GM12892 (cell line): Measurements from ENCODE around the gene APH1B.
"Not testable (repeated sequence)": the region's sequence is repeated elsewhere in the genome, so short reads cannot be mapped to it uniquely, and the experiment has no call there.

Source experiments
- DNase-seq: peaks from one replicate; pipeline ENCODE4 v3.0.0; 2011; ENCODE audit not compliant: insufficient read length
- FAIRE-seq: peaks from 2 replicates; lab custom pipeline; 2011; peaks lifted over from hg19 to GRCh38; lab: Jason Lieb, UNC
- POLR2A ChIP-seq: IDR thresholded peaks from 2 replicates; pipeline ENCODE4 v1.6.1; 2011; ENCODE audit warnings: low read depth, low read length, control low read depth
- POLR2AphosphoS5 ChIP-seq: IDR thresholded peaks from 2 replicates; pipeline ENCODE4 v1.6.1; 2011; ENCODE audit warnings: low read depth, low read length, control low read depth
- TAF1 ChIP-seq: IDR thresholded peaks from 2 replicates; pipeline ENCODE4 v1.6.1; 2011; ENCODE audit warnings: low read depth, mild to moderate bottlenecking, control low read depth, low read length, borderline replicate concordance

Gene APH1B

DNA sequence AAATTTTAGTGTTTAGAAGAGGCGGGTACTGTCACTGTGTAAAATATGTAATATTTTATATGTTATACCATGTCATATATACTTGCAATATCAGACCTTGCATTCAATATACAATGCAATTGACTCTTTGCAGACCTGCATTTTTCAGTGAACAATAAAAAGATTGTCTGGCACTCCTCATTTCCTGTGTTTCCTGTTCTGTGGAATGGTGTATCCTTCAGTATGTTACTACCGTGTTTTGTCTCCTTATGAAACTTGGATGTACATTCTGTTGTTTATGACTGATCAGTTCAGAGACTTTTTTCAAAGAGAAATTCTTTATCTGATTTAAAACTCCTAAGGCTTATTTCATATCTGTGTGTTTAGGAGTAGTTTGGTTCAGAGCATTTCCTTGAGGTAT, 31.5 kb downstream of the APH1B start:
- DNase-seq (no peak), FAIRE-seq (no peak)
- no peak for TF ChIP-seq TAF1

GRCh38 chr15:63310646-63311045, 33.2 kb downstream of the APH1B start:
- DNase-seq: no peak
- TF ChIP-seq TAF1: no peak
- no peak for TF ChIP-seq POLR2AphosphoS5
- TF ChIP-seq POLR2A: no peak
- FAIRE-seq: no peak

GRCh38 chr15:63312286-63312685, 34.9 kb downstream of the APH1B start:
- DNase-seq: no peak
- no peak for TF ChIP-seq TAF1
- no peak for TF ChIP-seq POLR2AphosphoS5
- no peak for TF ChIP-seq POLR2A

GRCh38 chr15:63313825-63314224, 36.4 kb downstream of the APH1B start:
- no peak for TF ChIP-seq TAF1
- no peak for TF ChIP-seq POLR2A
- no peak for TF ChIP-seq POLR2AphosphoS5
- DNase-seq (no peak), FAIRE-seq (no peak)

More at GRCh38 chr15:63312286-63312685, 34.9 kb downstream of the APH1B start:
- FAIRE-seq: no peak

- no peak for TF ChIP-seq TAF1
Observed at GRCh38 chr15:63314409-63314808, 37.0 kb downstream of the APH1B start.

GRCh38 chr15:63318344-63318743, 40.9 kb downstream of the APH1B start:
- TF ChIP-seq TAF1: no peak
- no peak for DNase-seq
- no peak for FAIRE-seq

More at GRCh38 chr15:63314409-63314808, 37.0 kb downstream of the APH1B start:
- FAIRE-seq (no peak), DNase-seq (no peak)

DNA sequence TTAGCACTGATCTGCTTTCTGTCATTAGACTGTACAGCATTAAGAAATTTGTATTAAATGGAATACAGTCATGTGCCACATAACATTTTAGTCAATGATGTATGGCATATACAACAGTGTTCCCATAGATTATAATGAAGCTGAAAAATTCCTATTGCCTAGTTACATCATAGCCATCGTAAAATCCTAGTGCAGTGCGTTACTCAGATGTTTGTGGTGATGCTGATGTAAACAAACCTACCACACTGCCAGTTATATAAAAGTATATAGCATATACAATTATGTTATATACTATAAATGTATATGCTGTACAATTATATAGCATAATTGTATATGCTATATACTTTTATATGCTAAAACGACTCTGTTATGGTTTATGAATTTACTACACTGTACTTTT, 41.7 kb downstream of the APH1B start:
- DNase-seq (no peak), FAIRE-seq (no peak)
- no peak for TF ChIP-seq POLR2A
- TF ChIP-seq TAF1: no peak
- no peak for TF ChIP-seq POLR2AphosphoS5

DNA sequence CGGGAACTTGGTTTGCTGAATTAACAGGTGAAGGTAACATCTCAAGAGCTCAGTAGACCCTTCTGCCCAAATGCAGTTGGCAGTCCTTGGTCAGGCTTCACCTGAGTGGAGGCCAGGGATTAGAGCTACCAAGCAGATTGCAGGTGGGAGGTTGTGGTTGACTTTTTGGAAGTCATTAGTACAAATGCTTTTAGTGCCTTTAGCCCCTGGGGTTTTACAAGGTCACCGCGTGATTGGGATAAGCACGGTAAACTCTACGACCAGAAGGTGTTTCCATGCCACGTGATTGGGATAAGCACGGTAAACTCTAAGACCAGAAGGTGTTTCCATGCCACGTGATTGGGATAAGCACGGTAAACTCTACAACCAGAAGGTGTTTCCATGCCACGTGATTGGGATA, 43.0 kb downstream of the APH1B start:
- not testable (repeated sequence) for FAIRE-seq, DNase-seq

GRCh38 chr15:63320981-63321380, 43.6 kb downstream of the APH1B start:
- not testable (repeated sequence) for DNase-seq, FAIRE-seq

DNA sequence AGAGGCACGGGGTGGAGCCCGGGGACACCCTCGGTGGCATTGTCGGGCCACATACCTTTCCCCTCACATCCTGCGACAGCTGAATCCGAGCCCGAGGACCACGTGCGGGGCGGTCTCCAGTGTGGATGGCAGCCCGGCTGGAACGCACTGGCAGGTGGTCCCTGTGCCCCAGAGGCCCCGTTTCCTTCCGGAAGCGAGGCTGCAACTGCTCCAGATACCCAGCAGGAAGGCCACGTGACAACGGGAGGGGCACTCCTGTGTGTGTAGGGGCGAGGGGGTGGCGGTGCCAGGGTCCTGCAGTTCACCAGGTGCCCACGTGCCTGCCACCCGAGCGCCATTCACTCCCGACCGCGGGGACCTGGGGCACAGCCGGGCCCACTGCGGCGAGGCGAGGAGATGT, 44.1 kb downstream of the APH1B start:
- DNase-seq: no peak
- no peak for TF ChIP-seq TAF1
- TF ChIP-seq POLR2A: no peak
- FAIRE-seq: no peak

GRCh38 chr15:63322541-63322940, 45.1 kb downstream of the APH1B start:
- FAIRE-seq (no peak), DNase-seq (no peak)
- TF ChIP-seq POLR2A (no peak), TAF1 (no peak)

DNA sequence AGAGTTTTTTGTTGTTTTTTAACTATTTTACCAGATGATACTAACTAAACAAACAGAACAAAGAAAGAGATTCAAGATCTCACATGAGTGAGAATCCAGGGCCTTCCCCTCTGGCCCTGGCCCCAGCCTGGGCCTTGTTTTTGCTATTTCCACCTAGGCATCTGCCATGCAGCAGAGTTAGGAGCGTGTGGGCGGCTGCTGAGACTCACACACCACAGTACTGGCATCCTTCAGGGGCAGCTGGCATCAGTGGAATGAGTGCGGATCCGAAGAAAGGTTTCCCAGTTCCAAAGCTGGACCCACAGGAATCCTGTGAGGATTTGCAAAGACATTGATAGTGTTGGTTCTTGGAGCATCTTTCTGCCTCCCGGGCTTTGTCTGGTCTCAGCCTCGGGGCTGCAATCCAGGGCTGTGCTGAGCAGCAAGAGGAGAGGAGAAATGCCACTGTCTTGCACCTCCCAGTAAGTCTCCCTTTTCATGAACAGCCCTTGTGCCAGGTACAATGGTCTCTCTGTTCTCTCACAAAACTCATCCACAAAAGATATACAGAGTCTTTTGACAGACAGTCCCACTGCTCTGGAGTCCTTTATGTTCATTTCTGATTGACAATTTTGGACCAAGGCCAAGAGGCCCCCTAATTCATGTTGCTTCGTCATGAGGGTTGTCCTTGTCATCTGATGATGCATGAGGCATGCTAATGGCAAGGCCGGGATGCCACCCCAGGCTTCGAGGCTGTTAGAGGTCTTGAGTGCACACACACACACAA, 46.6 kb downstream of the APH1B start:
- FAIRE-seq (no peak), DNase-seq (no peak)
- TF ChIP-seq POLR2A (no peak), TAF1 (no peak), POLR2AphosphoS5 (no peak)

DNA sequence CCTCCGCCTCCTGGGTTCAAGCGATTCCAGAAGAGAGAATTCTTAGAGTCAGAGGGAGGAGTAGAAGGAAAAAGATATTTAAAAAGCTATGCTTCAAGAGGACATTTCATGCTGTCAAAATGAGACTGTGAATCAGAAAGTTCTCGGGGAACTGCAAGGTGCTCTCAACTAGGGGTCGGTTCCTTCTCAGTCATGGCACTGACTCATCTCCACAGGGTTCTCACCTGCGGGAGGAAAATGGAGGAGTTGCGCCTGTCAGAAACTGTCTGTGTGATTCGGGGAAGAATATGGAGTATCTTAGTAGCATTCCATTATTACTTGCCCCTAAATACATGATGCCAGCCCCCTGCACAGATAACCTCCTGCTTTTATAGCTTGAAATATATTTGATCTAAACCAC, 47.4 kb downstream of the APH1B start:
- DNase-seq (no peak), FAIRE-seq (no peak)
- TF ChIP-seq POLR2A: no peak
- TF ChIP-seq TAF1: no peak
- TF ChIP-seq POLR2AphosphoS5: no peak
